OCI-LY7 (cell line): ENCODE results near the gene GRIN3B.

Source experiments
- EZH2phosphoT487 ChIP-seq: fragments of 200-600 bp; sonication (generic); IDR thresholded peaks from 2 replicates; pipeline ENCODE4 v1.6.1; 2018; ENCODE audit warnings: low read depth, borderline replicate concordance, mild to moderate bottlenecking, mixed run types, antibody characterized with exemption, low read length, moderate library complexity, mixed read lengths
- TF ChIP-seq, protein P1 (sequence below): fragments of 200-600 bp; sonication (generic); conservative IDR thresholded peaks from 2 replicates; pipeline ENCODE4 v1.5.1; 2014; ENCODE audit warnings: mild to moderate bottlenecking, antibody characterized with exemption, low read length, moderate library complexity, mixed read lengths

DNA sequence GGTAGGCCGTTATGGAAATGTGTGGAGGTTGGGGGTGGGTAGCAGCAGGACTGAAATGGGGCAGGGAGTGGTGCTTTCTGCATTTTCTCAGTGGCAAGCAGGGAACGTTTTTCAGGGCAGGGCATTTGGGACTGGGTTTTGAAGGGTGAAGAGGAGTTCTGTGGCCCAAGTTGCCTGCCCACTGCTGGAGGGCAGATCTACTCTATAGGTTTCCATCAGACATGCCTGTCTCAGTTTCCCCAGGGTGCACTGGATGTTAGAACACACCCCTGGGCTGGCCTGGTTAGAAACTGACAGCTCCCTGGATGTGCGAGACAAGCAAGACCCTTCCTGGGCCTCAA, 870 bp upstream of the GRIN3B start:
- TF ChIP-seq, protein P1, sequence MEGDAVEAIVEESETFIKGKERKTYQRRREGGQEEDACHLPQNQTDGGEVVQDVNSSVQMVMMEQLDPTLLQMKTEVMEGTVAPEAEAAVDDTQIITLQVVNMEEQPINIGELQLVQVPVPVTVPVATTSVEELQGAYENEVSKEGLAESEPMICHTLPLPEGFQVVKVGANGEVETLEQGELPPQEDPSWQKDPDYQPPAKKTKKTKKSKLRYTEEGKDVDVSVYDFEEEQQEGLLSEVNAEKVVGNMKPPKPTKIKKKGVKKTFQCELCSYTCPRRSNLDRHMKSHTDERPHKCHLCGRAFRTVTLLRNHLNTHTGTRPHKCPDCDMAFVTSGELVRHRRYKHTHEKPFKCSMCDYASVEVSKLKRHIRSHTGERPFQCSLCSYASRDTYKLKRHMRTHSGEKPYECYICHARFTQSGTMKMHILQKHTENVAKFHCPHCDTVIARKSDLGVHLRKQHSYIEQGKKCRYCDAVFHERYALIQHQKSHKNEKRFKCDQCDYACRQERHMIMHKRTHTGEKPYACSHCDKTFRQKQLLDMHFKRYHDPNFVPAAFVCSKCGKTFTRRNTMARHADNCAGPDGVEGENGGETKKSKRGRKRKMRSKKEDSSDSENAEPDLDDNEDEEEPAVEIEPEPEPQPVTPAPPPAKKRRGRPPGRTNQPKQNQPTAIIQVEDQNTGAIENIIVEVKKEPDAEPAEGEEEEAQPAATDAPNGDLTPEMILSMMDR = no peak
- no peak for TF ChIP-seq EZH2phosphoT487
